ENCODE results near the gene CCDC3. TPM values are rescaled to one million over a fixed set of nuclear protein-coding genes. Genes with fewer than 3 reads are reported as not detected.

Gene CCDC3
- total and polyA plus RNA-seq, 2 of the 4 experiments (the other 2 are of a cell fraction), result 0.29 to 0.36 TPM

- H3K9me3 ChIP-seq (ENCODE audit: control insufficient read depth, insufficient read depth, low read length), result no peaks in the 10 kb centered on the region
- H3K4ac ChIP-seq (ENCODE audit: low read depth, low read length), result no peak overlapping the region
- ChIA-PET CTCF (no interaction called here), POLR2A (ENCODE audit: unreplicated experiment) (no interaction called here)
- H2BK5ac ChIP-seq (ENCODE audit: low read depth, low read length, poor library complexity, severe bottlenecking), result no peak overlapping the region
- no peak overlapping the region for H2BK20ac ChIP-seq (ENCODE audit: low read depth, low read length)
- H4K91ac ChIP-seq (ENCODE audit: insufficient read depth, low read depth, low read length), result no peak overlapping the region
- ATAC-seq (ENCODE audit: low read depth) (peak; percentile 62), DNase-seq (peak; percentile 46)
- H3K27ac ChIP-seq (ENCODE audit: insufficient read depth, low read length), result no peak overlapping the region
- in situ Hi-C loops (cut with MboI; ENCODE audit: low sequenced_read_pairs), result no loop called here
- no peak overlapping the region for H2AK5ac ChIP-seq (ENCODE audit: low read depth, low read length)
- H2AK9ac ChIP-seq (replicated peaks; ENCODE audit: low read depth, low read length, poor library complexity), result no peak overlapping the region
- H2BK15ac ChIP-seq (ENCODE audit: low read depth, low read length), result no peak overlapping the region
- intact Hi-C loops (cut with micrococcal nuclease), result no loop called here
- TF ChIP-seq NFE2L2 (IDR thresholded peaks at IDR 0.05; ENCODE audit: low read depth, low read length) (no peak), CEBPB (IDR thresholded peaks at IDR 0.05; ENCODE audit: low read depth, low read length) (peak; percentile 71)
- H3K56ac ChIP-seq (ENCODE audit: extremely low read depth, insufficient read depth, low read length), result no peak overlapping the region
- no peak overlapping the region for H3K23ac ChIP-seq (ENCODE audit: low read depth, low read length)
- H2AFZ ChIP-seq (replicated peaks; ENCODE audit: low read length, poor library complexity), result no peak overlapping the region
- dilution Hi-C loops (cut with HindIII; ENCODE audit: low sequenced_read_pairs, unreplicated experiment), result no loop called here
- no peaks in the 10 kb centered on the region for H3K4me1 ChIP-seq (ENCODE audit: control insufficient read depth, insufficient read depth, low read length)
- H3K9me1 ChIP-seq (ENCODE audit: insufficient read depth, low read length), result no peaks in the 10 kb centered on the region
- no peaks in the 10 kb centered on the region for H3K79me1 ChIP-seq (ENCODE audit: low read depth in 1 of 2, low read length in 2 of 2)
- H4K20me1 ChIP-seq (ENCODE audit: insufficient read depth, low read length), result no peaks in the 10 kb centered on the region
- no TSS peak for BruUV-seq (replicated peaks)
- no peak overlapping the region for H4K8ac ChIP-seq (ENCODE audit: low read depth in 2 of 2, low read length in 2 of 2)
- no CpG with 5 or more reads among the region's 4 CpGs for WGBS, 2 experiments (ENCODE audit: extremely low coverage in 2 of 2, insufficient read length in 1 of 2)
- H2BK120ac ChIP-seq (ENCODE audit: low read depth, low read length), result no peak overlapping the region
- no peak overlapping the region for H3K14ac ChIP-seq (replicated peaks; ENCODE audit: low read depth, low read length)
- no peaks in the 10 kb centered on the region for H3K27me3 ChIP-seq (ENCODE audit: control insufficient read depth, insufficient read depth, low read length)
- H3K36me3 ChIP-seq (ENCODE audit: control insufficient read depth, insufficient read depth, low read length), result no peaks in the 10 kb centered on the region
- no peak overlapping the region for H3K9ac ChIP-seq (ENCODE audit: low read depth, low read length)
- H3K4me3 ChIP-seq (ENCODE audit: insufficient read depth, low read depth, low read length), result no peak overlapping the region
- no peak overlapping the region for H3K18ac ChIP-seq (ENCODE audit: low read depth, low read length)
- no peak overlapping the region for H3K4me2 ChIP-seq (ENCODE audit: low read depth, low read length)
- no peak overlapping the region for H4K5ac ChIP-seq (ENCODE audit: low read depth, low read length)
These were observed 66.7 kb downstream of the CCDC3 start for GRCh38 chr10:12934777-12935176.
